Brain microvascular endothelial cell (primary cell): ENCODE measurements around the gene CTCF.
A peak's percentile ranks its signal among the peaks of the same experiment; 100 is the strongest.

ENCODE experiments used
- DNase-seq: peaks from one replicate; pipeline ENCODE4 v3.0.0-alpha.2; 2020
- H3K27ac ChIP-seq: fragments of 250-450 bp; sonication (Bioruptor Pico); 2 replicates; pipeline ENCODE4 v1.5.1; 2020; ENCODE audit warnings: mild to moderate bottlenecking, moderate library complexity
- H3K27me3 ChIP-seq: fragments of 250-450 bp; sonication (Bioruptor Pico); replicated peaks from 2 replicates; pipeline ENCODE4 v1.5.1; 2020; ENCODE audit warnings: mild to moderate bottlenecking
- H3K36me3 ChIP-seq: fragments of 250-450 bp; sonication (Bioruptor Pico); replicated peaks from 2 replicates; pipeline ENCODE4 v1.5.1; 2020; ENCODE audit warnings: mild to moderate bottlenecking
- H3K4me3 ChIP-seq: 2 replicates; pipeline ENCODE4 v1.5.1; 2011; ENCODE audit warnings: low read depth, mild to moderate bottlenecking, control low read depth, low read length, moderate library complexity
- CTCF ChIP-seq: IDR thresholded peaks from 2 replicates; pipeline ENCODE4 v1.5.1; 2011; ENCODE audit warnings: low read depth, mild to moderate bottlenecking, moderate library complexity, low read length, control low read depth, inconsistent platforms; ENCODE audit errors: missing control alignments
- in situ Hi-C: cut with HindIII; loops from 2 replicates; pipeline ENCODE4 v1.10.0; 2017; ENCODE audit warnings: low sequenced_read_pairs, low pct_ligation_motif_present

The CTCF gene

GRCh38 chr16:67555795-67556212 is 6.5 kb upstream of the CTCF start:
- Histone ChIP-seq H3K36me3 (no peaks in the 10 kb centered on the region), H3K27ac (no peak overlapping the region), H3K4me3 (no peak overlapping the region), H3K27me3 (no peaks in the 10 kb centered on the region)
- DNase-seq: peak; percentile 36
- TF ChIP-seq CTCF: no peak
- in situ Hi-C loops: no loop called here

- H3K27me3 ChIP-seq: no peaks in the 10 kb centered on the region
- no peak overlapping the region for H3K27ac ChIP-seq
- in situ Hi-C loops: no loop called here
- no peak overlapping the region for H3K4me3 ChIP-seq
- no peaks in the 10 kb centered on the region for H3K36me3 ChIP-seq
- TF ChIP-seq CTCF: no peak
- DNase-seq: no peak
Observed at GRCh38 chr16:67558859-67559258, 3.5 kb upstream of the CTCF start.

- no peak for TF ChIP-seq CTCF
- H3K4me3 ChIP-seq: no peak overlapping the region
- in situ Hi-C loops: no loop called here
Observed at GRCh38 chr16:67560827-67561342, 1.4 kb upstream of the CTCF start.

GRCh38 chr16:67561501-67561823 is 864 bp upstream of the CTCF start:
- Histone ChIP-seq H3K4me3 (peak overlapping the region; percentile 65), H3K27ac (peak overlapping the region; percentile 59), H3K36me3 (no peaks in the 10 kb centered on the region), H3K27me3 (no peaks in the 10 kb centered on the region)
- no peak for TF ChIP-seq CTCF
- in situ Hi-C loops: no loop called here
- DNase-seq: no peak

More at GRCh38 chr16:67560827-67561342, 1.4 kb upstream of the CTCF start:
- DNase-seq: no peak
- Histone ChIP-seq H3K36me3 (no peaks in the 10 kb centered on the region), H3K27me3 (no peaks in the 10 kb centered on the region), H3K27ac (no peak overlapping the region)

- in situ Hi-C loops: no loop called here
- peak; percentile 92 for DNase-seq
- H3K27ac ChIP-seq: peak overlapping the region; percentile 82
- H3K4me3 ChIP-seq: peak overlapping the region; percentile 65
- no peaks in the 10 kb centered on the region for H3K27me3 ChIP-seq
- no peak for TF ChIP-seq CTCF
- no peaks in the 10 kb centered on the region for H3K36me3 ChIP-seq
Observed at GRCh38 chr16:67561824-67562525, 351 bp upstream of the CTCF start.
